Measurements from ENCODE around the gene KLHL5.

DNA sequence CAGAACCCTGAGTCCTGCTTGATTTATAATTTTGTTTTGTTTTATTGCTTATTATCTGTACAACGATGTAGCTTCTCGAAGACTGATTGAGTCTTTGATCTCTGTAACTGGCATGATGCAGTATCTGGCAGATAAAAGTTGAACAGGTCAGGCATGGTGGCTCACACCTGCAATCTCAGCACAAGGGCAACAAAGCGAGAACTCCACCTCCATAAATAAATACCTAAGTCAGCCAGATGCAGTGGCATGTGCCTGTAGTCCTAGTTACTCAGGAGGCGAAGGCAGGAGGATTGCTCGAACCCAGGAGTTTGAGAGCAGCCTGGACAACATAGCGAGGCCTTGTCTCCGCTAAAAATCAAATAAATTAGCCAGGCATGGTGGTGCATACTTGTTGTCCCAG lies 104.6 kb downstream of the KLHL5 start:
- TF ChIP-seq, protein P1, sequence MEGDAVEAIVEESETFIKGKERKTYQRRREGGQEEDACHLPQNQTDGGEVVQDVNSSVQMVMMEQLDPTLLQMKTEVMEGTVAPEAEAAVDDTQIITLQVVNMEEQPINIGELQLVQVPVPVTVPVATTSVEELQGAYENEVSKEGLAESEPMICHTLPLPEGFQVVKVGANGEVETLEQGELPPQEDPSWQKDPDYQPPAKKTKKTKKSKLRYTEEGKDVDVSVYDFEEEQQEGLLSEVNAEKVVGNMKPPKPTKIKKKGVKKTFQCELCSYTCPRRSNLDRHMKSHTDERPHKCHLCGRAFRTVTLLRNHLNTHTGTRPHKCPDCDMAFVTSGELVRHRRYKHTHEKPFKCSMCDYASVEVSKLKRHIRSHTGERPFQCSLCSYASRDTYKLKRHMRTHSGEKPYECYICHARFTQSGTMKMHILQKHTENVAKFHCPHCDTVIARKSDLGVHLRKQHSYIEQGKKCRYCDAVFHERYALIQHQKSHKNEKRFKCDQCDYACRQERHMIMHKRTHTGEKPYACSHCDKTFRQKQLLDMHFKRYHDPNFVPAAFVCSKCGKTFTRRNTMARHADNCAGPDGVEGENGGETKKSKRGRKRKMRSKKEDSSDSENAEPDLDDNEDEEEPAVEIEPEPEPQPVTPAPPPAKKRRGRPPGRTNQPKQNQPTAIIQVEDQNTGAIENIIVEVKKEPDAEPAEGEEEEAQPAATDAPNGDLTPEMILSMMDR (IDR thresholded peaks at IDR 0.05; ENCODE audit: low read depth, low read length, missing input control): no peak
- no peak for TF ChIP-seq TAF1 (conservative IDR thresholded peaks at IDR 0.05)
- TF ChIP-seq YY1 (IDR thresholded peaks at IDR 0.05): no peak
- TF ChIP-seq, protein P2, sequence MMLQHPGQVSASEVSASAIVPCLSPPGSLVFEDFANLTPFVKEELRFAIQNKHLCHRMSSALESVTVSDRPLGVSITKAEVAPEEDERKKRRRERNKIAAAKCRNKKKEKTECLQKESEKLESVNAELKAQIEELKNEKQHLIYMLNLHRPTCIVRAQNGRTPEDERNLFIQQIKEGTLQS (IDR thresholded peaks at IDR 0.05): no peak
- no peak for TF ChIP-seq JUND (IDR thresholded peaks at IDR 0.05)
- no peak for TF ChIP-seq RXRA (IDR thresholded peaks at IDR 0.05)
- TF ChIP-seq, protein P3, sequence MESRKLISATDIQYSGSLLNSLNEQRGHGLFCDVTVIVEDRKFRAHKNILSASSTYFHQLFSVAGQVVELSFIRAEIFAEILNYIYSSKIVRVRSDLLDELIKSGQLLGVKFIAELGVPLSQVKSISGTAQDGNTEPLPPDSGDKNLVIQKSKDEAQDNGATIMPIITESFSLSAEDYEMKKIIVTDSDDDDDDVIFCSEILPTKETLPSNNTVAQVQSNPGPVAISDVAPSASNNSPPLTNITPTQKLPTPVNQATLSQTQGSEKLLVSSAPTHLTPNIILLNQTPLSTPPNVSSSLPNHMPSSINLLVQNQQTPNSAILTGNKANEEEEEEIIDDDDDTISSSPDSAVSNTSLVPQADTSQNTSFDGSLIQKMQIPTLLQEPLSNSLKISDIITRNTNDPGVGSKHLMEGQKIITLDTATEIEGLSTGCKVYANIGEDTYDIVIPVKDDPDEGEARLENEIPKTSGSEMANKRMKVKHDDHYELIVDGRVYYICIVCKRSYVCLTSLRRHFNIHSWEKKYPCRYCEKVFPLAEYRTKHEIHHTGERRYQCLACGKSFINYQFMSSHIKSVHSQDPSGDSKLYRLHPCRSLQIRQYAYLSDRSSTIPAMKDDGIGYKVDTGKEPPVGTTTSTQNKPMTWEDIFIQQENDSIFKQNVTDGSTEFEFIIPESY (IDR thresholded peaks at IDR 0.05): no peak
- no peak for TF ChIP-seq SP1 (IDR thresholded peaks at IDR 0.05)
